ENCODE measurements around the gene RIC8B.

GRCh38 chr12:106750524-106750923, 24.0 kb upstream of the RIC8B start:
- TF ChIP-seq ZNF274 (IDR thresholded peaks at IDR 0.05; ENCODE audit: low read depth, low read length) (no peak), SUZ12 (IDR thresholded peaks at IDR 0.05; ENCODE audit: extremely low read depth, insufficient read depth, insufficient read length) (no peak)
